HG03520 (cell line): ENCODE measurements around the gene FAM229A.
"Not testable (repeated sequence)": the region's sequence is repeated elsewhere in the genome, so short reads cannot be mapped to it uniquely, and the experiment has no call there.

ENCODE experiments used
- ATAC-seq: cut with Tn5 transposase; IDR thresholded peaks from one replicate; pipeline ENCODE4 v1.9.1; 2021; ENCODE audit warnings: mild to moderate bottlenecking, moderate library complexity; ENCODE audit not compliant: unreplicated experiment

Gene FAM229A, protein sequence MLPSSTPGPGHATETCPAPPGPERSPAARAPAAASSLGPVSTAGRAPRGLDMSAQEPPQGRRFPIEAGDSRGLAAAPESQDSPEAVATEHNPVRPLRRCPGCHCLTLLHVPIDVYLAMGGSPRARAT

GRCh38 chr1:32362474-32363313 lies at the start of gene FAM229A, which contains the start of gene TSSK3:
FAM229A (minus strand) TSS chr1:32362485; CDS start chr1:32362091, 394 bp downstream.
TSSK3 (plus strand) TSS chr1:32362539; CDS start chr1:32362702, 163 bp downstream.
- ATAC-seq = no peak

DNA sequence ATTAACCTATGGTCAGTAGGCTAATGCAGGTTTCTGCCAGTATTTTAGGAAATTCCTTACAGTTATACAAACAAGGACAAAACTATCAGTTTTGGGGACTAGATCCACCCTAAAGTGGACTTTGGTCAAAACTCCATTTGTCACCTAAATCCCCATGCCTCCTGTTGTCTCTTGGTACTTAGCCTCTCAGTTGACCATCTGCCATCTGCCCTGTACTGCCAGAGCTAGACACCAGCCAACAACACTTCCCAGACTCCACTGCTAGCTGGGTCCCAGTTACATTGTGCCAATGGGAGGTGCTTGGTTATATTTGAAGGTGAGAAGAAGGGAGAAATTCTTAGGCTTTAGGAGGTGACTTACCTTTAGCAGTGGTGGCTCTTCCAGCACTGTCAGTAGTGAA lies 49.0 kb upstream of the FAM229A start:
- no peak for ATAC-seq

DNA sequence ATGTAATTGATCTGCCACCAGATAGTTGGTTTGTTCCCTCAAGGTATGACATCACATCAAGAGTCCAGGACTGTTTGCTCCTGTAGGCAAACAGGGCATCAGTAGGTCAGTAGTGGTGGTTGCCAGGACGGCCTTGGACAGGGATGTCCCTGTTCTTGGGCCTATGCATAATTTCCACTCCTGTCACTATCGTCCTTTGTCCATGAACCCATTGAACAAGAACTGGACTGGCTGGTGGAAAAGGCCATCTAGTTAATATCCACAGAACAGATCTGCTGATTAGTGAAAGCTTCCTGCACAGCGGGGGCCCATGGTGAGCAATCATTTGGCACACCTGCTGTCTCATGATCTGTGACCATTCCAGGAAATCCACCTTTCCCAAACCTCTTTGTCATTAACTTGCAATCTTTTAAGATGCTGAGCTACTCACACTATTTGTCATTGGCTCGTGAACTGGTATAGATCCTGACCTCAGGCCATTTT lies 44.4 kb upstream of the FAM229A start:
- ATAC-seq = no peak

GRCh38 chr1:32405672-32406467 lies 43.6 kb upstream of the FAM229A start:
- ATAC-seq = no peak

- no peak for ATAC-seq
Observed at GRCh38 chr1:32404946-32405345, 42.7 kb upstream of the FAM229A start.

- no peak for ATAC-seq
Observed at GRCh38 chr1:32400876-32401631, 38.8 kb upstream of the FAM229A start.

- ATAC-seq = no peak
Observed at GRCh38 chr1:32399843-32400242, 37.6 kb upstream of the FAM229A start.

DNA sequence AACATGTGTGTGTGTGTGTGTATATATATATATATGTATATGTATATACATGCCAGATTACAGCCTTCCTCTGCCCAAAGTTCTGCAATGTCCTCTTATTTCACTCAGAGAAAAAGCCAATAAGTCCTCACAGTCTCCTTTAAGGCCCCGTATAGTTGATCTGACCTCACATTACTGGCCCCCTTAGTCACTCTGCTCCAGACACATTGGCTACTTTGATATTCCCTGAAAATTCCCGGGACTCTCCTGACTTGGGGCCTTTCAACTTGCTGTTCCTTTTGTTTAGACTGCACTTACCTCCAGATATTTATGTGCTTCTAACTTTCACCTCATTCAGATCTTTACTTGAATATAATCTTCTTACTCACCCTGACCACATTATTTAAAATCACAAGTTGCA lies 36.1 kb upstream of the FAM229A start:
- ATAC-seq = no peak

DNA sequence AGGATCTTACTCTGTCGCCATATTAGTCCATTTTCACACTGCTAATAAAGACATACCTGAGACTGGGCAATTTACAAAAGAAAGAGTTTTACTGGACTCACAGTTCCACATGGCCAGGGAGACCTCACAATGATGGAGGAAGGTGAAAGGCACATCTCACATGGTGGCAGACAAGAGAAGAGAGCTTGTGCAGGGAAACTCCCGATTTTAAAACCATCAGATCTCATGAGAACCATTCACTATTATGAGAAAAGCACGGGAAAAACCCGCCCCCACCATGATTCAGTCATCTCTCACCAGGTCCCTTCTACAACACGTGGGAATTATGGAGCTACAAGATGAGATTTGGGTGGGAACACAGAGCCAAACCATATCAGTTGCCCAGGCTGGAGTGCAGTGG lies 34.2 kb upstream of the FAM229A start:
- ATAC-seq = not testable (repeated sequence)

- ATAC-seq = no peak
Observed at GRCh38 chr1:32394890-32395432, 32.7 kb upstream of the FAM229A start.

DNA sequence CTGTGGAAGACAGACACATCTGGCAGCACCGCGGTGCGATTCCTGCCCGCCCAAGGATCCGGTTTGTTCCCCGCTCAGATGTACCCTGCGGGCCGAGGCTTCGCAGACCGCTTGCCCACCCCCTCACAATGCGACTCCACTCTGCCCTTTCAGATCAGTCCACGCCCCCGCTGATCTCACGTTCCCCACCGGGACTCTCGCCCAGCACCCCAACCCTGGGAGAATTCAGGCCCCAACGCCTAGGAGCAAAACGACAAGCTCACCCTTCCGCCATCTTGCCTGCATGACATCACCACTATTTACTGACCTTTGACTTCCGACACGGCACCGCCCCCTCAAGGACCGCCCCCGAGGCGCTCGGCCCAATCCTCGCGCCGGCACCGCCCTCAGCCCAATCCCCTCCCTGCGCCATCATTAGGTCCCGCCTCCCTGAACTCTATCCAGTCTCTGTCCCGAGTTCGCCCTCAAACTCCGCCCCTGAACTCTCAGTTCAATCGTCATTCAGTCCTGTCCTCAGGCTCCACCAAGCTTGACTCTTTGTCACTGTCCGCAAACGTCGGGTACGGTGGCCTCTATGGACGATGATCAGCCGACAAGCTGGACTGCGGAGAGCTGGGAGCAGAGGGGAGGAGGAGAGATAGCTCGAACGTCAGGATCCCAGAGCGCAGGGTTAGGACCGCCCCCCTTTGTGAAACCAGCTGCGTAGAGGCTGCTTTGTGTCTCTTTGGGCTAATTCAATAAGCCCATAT lies 32.0 kb upstream of the FAM229A start, which contains the start of gene BSDC1:
Gene BSDC1 (minus strand): TSS at position 301 of the 749 bp plus-strand sequence. CDS start 27 bp downstream, at position 274.
- ATAC-seq = peak; percentile 98

- no peak for ATAC-seq
Observed at GRCh38 chr1:32393832-32394140, 31.5 kb upstream of the FAM229A start.

- ATAC-seq = no peak
Observed at GRCh38 chr1:32393136-32393535, 30.9 kb upstream of the FAM229A start.

- ATAC-seq = no peak
Observed at GRCh38 chr1:32392325-32392724, 30.0 kb upstream of the FAM229A start.

DNA sequence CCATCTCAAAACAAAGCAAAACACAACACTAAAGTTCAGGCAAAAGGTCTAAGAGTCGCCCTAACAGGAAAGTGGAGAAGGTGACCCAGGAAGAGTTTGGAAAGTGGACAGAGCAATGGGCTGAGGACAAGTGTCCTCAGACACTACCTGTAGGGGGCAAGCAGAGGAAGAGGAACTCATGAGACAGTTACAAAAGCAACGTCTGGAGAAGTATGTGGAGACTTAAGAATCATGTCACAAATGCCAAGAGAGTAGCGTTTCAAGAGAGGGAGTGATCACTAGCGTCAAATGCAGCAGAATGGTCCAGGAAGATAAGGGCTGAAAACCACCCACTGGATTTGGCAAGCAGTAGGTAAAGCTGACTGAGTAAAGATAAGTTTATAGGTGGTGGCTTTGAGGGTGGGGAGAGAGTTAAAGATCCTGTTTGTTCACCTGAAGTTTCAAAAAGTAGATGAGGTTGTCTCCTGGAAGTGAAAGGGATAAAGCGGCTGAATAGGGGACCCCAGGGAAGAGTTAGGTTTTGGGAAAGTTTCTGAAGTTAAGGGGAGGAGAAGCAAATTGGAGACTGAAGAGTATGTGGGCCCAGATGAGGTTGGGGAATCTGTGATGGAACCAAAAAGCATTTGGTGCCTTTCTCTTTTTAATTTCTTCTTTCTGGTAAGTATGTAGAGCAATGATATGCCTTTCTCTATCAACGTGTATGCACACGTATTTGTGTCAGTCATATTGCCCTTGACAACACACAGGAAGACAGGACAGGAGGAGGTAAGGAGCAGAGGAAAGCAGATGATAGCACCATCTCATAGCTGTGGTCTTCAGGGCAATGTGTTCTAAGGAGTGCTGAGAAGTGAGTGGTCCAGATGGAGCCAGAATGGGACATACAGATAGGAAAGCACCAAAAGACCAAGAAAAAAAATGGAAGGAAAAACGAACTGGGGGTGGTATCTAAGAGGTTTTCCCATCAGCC lies 28.9 kb upstream of the FAM229A start:
- ATAC-seq = no peak

- no peak for ATAC-seq
Observed at GRCh38 chr1:32388641-32389040, 26.4 kb upstream of the FAM229A start.

GRCh38 chr1:32386676-32387392 lies 24.5 kb upstream of the FAM229A start:
- ATAC-seq = no peak

DNA sequence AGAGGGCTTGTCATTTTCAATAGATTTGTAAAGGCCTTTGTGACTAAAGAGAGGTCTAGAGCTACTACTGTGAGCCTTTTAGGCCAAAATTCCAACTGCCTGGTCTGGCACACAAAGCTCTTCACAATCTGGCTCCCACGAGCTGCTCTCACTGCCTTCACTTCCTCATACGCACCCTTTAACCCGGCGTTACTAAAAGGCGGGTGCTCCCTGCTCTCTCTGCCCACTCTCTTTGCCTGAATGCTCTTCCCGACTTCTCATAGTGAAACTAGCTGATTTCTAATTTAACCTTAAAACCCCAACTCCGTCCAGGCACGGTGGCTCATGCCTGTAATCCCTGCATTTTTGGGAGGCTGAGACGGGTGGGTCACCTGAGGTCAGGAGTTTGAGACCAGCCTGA lies 17.8 kb upstream of the FAM229A start:
- ATAC-seq = no peak
